HepG2 (cell line): ENCODE data around the gene EHD1. TPM values are rescaled to one million over a fixed set of nuclear protein-coding genes. Genes with fewer than 3 reads are reported as not detected.
A peak's percentile ranks its signal among the peaks of the same experiment; 100 is the strongest.

Source experiments
- ATAC-seq: fragments of 200-7000 bp; cut with Tn5 transposase; 3 replicates; pipeline ENCODE4 v1.9.1; 2020; ENCODE audit warnings: mild to moderate bottlenecking, moderate library complexity
- BruUV-seq: library from RNA; stranded (reverse); fragments of 400-500 nt; replicated peaks from 2 replicates; lab custom pipeline; 2021; lab: Mats Ljungman, UMichigan
- CTCF ChIA-PET: fragments of 300-600 bp; formaldehyde crosslinking; extraction: SDS; loops from one replicate; lab custom pipeline; 2021; ENCODE audit warnings: low total read pairs, inconsistent platforms, low intra/inter-chr PET ratio; lab: Yijun Ruan, JAX
- POLR2A ChIA-PET: fragments of 350-600 bp; sonication (Branson Sonifier 250); formaldehyde crosslinking; loops from one replicate; lab custom pipeline; 2020; ENCODE audit warnings: antibody characterized with exemption, inconsistent platforms; lab: Yijun Ruan, JAX
- DNase-seq: peaks from one replicate; pipeline ENCODE4 v3.0.0-alpha.2; 2015; ENCODE audit warnings: low spot score
- FAIRE-seq: peaks from 3 replicates; lab custom pipeline; 2011; peaks lifted over from hg19 to GRCh38; lab: Jason Lieb, UNC
- H2AFZ ChIP-seq: one replicate; pipeline ENCODE4 v1.6.1; 2011; ENCODE audit warnings: low read length, inconsistent platforms
- H3K27ac ChIP-seq: fragments of 300-600 bp; 3 replicates; pipeline ENCODE4 v1.8.0; 2011; ENCODE audit warnings: mixed run types, mild to moderate bottlenecking, mixed read lengths, low read length, inconsistent platforms; ENCODE audit not compliant: insufficient read depth; ENCODE audit errors: extremely low read length
- H3K27me3 ChIP-seq, 2 experiments: fragments of 200-600 bp in 1 of 2; 2 replicates in 1 of 2; 3 replicates in 1 of 2; pipeline versions ENCODE4 v1.6.0 to v1.8.0; 2011; ENCODE audit warnings: low read length in 2 of 2, mild to moderate bottlenecking in 2 of 2, moderate library complexity in 2 of 2, inconsistent platforms in 1 of 2; ENCODE audit not compliant: insufficient read depth in 2 of 2, control insufficient read depth in 1 of 2
- H3K36me3 ChIP-seq, 2 experiments: fragments of 200-600 bp in 1 of 2; replicated peaks in 1 of 2; 2 replicates in 1 of 2; 3 replicates in 1 of 2; pipeline versions ENCODE4 v1.5.1 to v1.8.0; 2011; ENCODE audit warnings: low read length in 2 of 2, inconsistent platforms in 1 of 2; ENCODE audit not compliant: insufficient read depth in 2 of 2, control insufficient read depth in 1 of 2
- H3K4me1 ChIP-seq: 2 replicates; pipeline ENCODE4 v1.5.1; 2012; ENCODE audit warnings: low read length, inconsistent platforms; ENCODE audit not compliant: insufficient read depth
- H3K4me2 ChIP-seq: 2 replicates; pipeline ENCODE4 v1.6.0; 2011; ENCODE audit warnings: low read depth, low read length, inconsistent platforms
- H3K4me3 ChIP-seq, 3 experiments: fragments of 200-600 bp in 1 of 3; sonication (generic), shearing (Covaris generic) in 1 of 3; replicated peaks in 1 of 3; 2 replicates each; pipeline ENCODE4 v1.5.1; 2011 to 2016; ENCODE audit warnings: low read length in 3 of 3, inconsistent platforms in 2 of 3, low read depth in 2 of 3, mild to moderate bottlenecking in 2 of 3, control low read depth in 1 of 3, mixed read lengths in 1 of 3; ENCODE audit not compliant: insufficient read depth in 1 of 3
- H3K79me2 ChIP-seq: one replicate; pipeline ENCODE4 v1.6.1; 2011; ENCODE audit warnings: low read length, inconsistent platforms; ENCODE audit not compliant: insufficient read depth
- H3K9ac ChIP-seq: 2 replicates; pipeline ENCODE4 v1.6.0; 2011; ENCODE audit warnings: mild to moderate bottlenecking, low read depth, low read length, inconsistent platforms; ENCODE audit not compliant: insufficient read depth
- H3K9me3 ChIP-seq: 2 replicates; pipeline ENCODE4 v1.5.1; 2012; ENCODE audit warnings: mild to moderate bottlenecking, low read length
- H4K20me1 ChIP-seq: 2 replicates; pipeline ENCODE4 v1.6.0; 2011; ENCODE audit warnings: inconsistent platforms, mild to moderate bottlenecking, low read length, moderate library complexity; ENCODE audit not compliant: insufficient read depth
- CBX5 ChIP-seq: sonication (generic); formaldehyde crosslinking; IDR thresholded peaks from 2 replicates; pipeline ENCODE4 v1.4.0; 2020; ENCODE audit warnings: missing genetic modification reagents, borderline replicate concordance
- HNF4A ChIP-seq: sonication (generic); formaldehyde crosslinking; IDR thresholded peaks from 2 replicates; pipeline ENCODE4 v1.4.0; 2020; ENCODE audit warnings: missing genetic modification reagents
- KDM4B ChIP-seq: sonication (generic); formaldehyde crosslinking; IDR thresholded peaks from 2 replicates; pipeline ENCODE4 v1.4.0; 2020; ENCODE audit warnings: missing genetic modification reagents
- ZNF317 ChIP-seq: sonication (generic); formaldehyde crosslinking; IDR thresholded peaks from 2 replicates; pipeline ENCODE4 v1.5.0; 2020; ENCODE audit warnings: mild to moderate bottlenecking, missing genetic modification reagents
- ZNF556 ChIP-seq: sonication (generic); formaldehyde crosslinking; IDR thresholded peaks from 2 replicates; pipeline ENCODE4 v1.4.0; 2020; ENCODE audit warnings: mild to moderate bottlenecking, missing genetic modification reagents, borderline replicate concordance
- ZNF792 ChIP-seq: IDR thresholded peaks from 2 replicates; pipeline ENCODE4 v1.6.1; 2016
- WGBS: methylation state at CpG from one replicate; pipeline ENCODE4 v1.1.6; 2017; ENCODE audit warnings: low lambda C conversion rate; 5-methylcytosine and 5-hydroxymethylcytosine counted together
- in situ Hi-C: cut with HindIII; loops from 2 replicates; pipeline ENCODE4 v1.10.0; 2017; ENCODE audit warnings: low pct_unique_long_range_greater_than_20kb; ENCODE audit not compliant: extremely low pct_ligation_motif_present
- intact Hi-C: fragments of 100-400 bp; cut with micrococcal nuclease; formaldehyde crosslinking; loops from one replicate; pipeline ENCODE4 v1.10.0; 2022; ENCODE audit not compliant: unreplicated experiment
- polyA plus RNA-seq, 8 experiments: library from polyadenylated mRNA; depleted of rRNA in 3 of 8; stranded (reverse) in 7 of 8; unstranded in 1 of 8; fragments of >200 nt; fragmentation: Illumina TruSeq in 4 of 8; extraction: Trizol in 4 of 8; gene quantifications; 2 replicates each; pipeline versions ENCODE4 v1.2.1 to v1.2.3, GENCODE V29; 2011 to 2016; ENCODE audit warnings: low read depth in 4 of 8, missing spikeins in 1 of 8, mixed read lengths in 1 of 8; ENCODE audit not compliant: insufficient read depth in 1 of 8
- total RNA-seq, 5 experiments: library from RNA; depleted of rRNA; stranded (reverse); fragments of >200 nt; fragmentation: Illumina TruSeq; extraction: Trizol; gene quantifications; 2 replicates each; pipeline ENCODE4 v1.2.3, GENCODE V29; 2016; ENCODE audit warnings: low read depth in 1 of 5
- TF ChIP-seq, protein P1 (sequence below), 2 experiments: sonication (generic) in 1 of 2; formaldehyde crosslinking in 1 of 2; IDR thresholded peaks; 2 replicates each; pipeline versions ENCODE4 v1.4.0 to v1.6.1; 2016 to 2020; ENCODE audit warnings: borderline replicate concordance in 1 of 2, low read depth in 1 of 2, mild to moderate bottlenecking in 1 of 2, missing genetic modification reagents in 1 of 2
- TF ChIP-seq, protein P2 (sequence below): sonication (generic); formaldehyde crosslinking; IDR thresholded peaks from 2 replicates; pipeline ENCODE4 v1.5.0; 2020; ENCODE audit warnings: mild to moderate bottlenecking, missing genetic modification reagents
- TF ChIP-seq, protein P3 (sequence below): sonication (generic); formaldehyde crosslinking; IDR thresholded peaks from 2 replicates; pipeline ENCODE4 v1.4.0; 2020; ENCODE audit warnings: missing genetic modification reagents; ENCODE audit errors: not compliant biosample characterization
- TF ChIP-seq, protein P4 (sequence below): sonication (generic); formaldehyde crosslinking; IDR thresholded peaks from 2 replicates; pipeline ENCODE4 v1.9.0; 2021; ENCODE audit warnings: missing genetic modification reagents, borderline replicate concordance

The EHD1 gene
- total and polyA plus RNA-seq, 2 of the 13 experiments (the other 11 are each of a cell fraction or from before 2014, with no cell fraction given): 23.6 to 26.6 TPM

DNA sequence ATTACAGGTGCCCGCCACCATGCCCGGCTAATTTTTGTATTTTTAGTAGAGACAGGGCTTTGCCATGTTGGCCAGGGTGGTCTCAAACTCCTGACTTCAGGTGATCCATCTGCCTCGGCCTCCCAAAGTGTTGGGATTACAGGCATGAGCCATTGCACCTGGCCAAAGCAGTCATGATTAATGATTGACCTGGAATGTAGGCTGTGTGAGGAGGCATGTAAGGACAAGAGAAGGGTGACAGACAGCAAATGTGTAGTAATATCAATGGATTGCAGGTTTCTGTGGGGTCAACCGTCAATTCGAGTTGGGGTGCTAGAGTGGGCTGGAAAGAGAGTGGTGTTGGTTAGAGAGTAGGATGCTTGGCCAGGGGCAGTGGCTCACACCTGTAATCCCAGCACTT is 63.0 kb downstream of the EHD1 start (continued):
- TF ChIP-seq, protein P1, sequence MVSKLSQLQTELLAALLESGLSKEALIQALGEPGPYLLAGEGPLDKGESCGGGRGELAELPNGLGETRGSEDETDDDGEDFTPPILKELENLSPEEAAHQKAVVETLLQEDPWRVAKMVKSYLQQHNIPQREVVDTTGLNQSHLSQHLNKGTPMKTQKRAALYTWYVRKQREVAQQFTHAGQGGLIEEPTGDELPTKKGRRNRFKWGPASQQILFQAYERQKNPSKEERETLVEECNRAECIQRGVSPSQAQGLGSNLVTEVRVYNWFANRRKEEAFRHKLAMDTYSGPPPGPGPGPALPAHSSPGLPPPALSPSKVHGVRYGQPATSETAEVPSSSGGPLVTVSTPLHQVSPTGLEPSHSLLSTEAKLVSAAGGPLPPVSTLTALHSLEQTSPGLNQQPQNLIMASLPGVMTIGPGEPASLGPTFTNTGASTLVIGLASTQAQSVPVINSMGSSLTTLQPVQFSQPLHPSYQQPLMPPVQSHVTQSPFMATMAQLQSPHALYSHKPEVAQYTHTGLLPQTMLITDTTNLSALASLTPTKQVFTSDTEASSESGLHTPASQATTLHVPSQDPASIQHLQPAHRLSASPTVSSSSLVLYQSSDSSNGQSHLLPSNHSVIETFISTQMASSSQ (IDR thresholded peaks at IDR 0.05; ENCODE audit: low read depth): peak; percentile 84
- TF ChIP-seq, protein P1 (CRISPR knock-in tag; IDR thresholded peaks at IDR 0.05; ENCODE audit: borderline replicate concordance): peak; percentile 84
- TF ChIP-seq, all 625 proteins: peak for 12; not testable (repeated sequence) for 613

DNA sequence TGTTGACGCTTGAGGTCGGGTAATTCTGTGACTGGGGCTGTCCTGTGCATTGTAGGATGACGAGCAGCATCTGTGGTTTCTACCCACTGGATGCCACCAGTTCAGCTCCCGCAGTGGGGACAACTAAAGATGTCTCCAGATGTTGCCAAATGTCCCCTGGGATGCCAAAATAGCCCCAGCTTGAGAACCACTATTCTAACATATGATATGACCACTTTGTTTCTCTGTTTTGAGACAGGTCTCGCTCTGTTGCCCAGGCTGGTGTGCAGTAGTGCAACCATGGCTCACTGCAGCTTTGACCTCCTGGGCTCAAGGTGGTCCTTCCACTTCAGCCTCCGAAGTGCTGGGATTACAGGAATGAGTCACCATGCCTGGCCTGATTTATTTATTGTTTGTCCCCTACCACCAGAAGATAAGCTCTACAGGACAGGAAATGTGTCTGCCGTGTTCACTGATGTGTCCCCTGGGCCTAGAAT is 63.7 kb downstream of the EHD1 start:
- no peak overlapping the region for H3K27ac ChIP-seq
- ATAC-seq: no peak
- no peaks in the 10 kb centered on the region for H3K79me2 ChIP-seq
- no peak overlapping the region for H3K4me3 ChIP-seq
- DNase-seq: peak; percentile 24
- intact Hi-C loops (no loop called here), in situ Hi-C loops (no loop called here)
- no peaks in the 10 kb centered on the region for H3K36me3 ChIP-seq
- no peaks in the 10 kb centered on the region for H3K27me3 ChIP-seq
- H3K4me1 ChIP-seq: peaks cover 34% of the 10 kb centered on the region
- BruUV-seq: no TSS peak
- peak overlapping the region; percentile 61; the same call in 1 of the 2 replicates for H3K4me2 ChIP-seq
- ChIA-PET POLR2A (interaction anchor here (1.1 kb wide), 1 partner anchor 58 kb away, joined by 3 read pairs; no protein-coding TSS in a partner anchor), CTCF (no interaction called here)
- H3K9me3 ChIP-seq: no peaks in the 10 kb centered on the region
- no peak overlapping the region for H3K9ac ChIP-seq
- no peak for FAIRE-seq
- no peaks in the 10 kb centered on the region for H4K20me1 ChIP-seq
- H2AFZ ChIP-seq: no peak overlapping the region
- WGBS: 46% methylated on average over 7 of the region's 7 CpGs
- TF ChIP-seq, protein P2, sequence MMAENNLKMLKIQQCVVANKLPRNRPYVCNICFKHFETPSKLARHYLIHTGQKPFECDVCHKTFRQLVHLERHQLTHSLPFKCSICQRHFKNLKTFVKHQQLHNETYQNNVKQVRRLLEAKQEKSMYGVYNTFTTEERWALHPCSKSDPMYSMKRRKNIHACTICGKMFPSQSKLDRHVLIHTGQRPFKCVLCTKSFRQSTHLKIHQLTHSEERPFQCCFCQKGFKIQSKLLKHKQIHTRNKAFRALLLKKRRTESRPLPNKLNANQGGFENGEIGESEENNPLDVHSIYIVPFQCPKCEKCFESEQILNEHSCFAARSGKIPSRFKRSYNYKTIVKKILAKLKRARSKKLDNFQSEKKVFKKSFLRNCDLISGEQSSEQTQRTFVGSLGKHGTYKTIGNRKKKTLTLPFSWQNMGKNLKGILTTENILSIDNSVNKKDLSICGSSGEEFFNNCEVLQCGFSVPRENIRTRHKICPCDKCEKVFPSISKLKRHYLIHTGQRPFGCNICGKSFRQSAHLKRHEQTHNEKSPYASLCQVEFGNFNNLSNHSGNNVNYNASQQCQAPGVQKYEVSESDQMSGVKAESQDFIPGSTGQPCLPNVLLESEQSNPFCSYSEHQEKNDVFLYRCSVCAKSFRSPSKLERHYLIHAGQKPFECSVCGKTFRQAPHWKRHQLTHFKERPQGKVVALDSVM (CRISPR knock-in tag): 0 out of 2 replicates have a peak, but pooled peaks have one; percentile 30
- TF ChIP-seq ZNF792 (CRISPR knock-in tag) (no peak), CBX5 (CRISPR knock-in tag) (no peak), ZNF317 (CRISPR knock-in tag) (no peak), HNF4A (CRISPR knock-in tag) (no peak), KDM4B (CRISPR knock-in tag) (no peak), ZNF556 (CRISPR knock-in tag) (no peak)
- TF ChIP-seq, protein P3, sequence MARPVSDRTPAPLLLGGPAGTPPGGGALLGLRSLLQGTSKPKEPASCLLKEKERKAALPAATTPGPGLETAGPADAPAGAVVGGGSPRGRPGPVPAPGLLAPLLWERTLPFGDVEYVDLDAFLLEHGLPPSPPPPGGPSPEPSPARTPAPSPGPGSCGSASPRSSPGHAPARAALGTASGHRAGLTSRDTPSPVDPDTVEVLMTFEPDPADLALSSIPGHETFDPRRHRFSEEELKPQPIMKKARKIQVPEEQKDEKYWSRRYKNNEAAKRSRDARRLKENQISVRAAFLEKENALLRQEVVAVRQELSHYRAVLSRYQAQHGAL (CRISPR knock-in tag): no peak
- TF ChIP-seq, protein P4, sequence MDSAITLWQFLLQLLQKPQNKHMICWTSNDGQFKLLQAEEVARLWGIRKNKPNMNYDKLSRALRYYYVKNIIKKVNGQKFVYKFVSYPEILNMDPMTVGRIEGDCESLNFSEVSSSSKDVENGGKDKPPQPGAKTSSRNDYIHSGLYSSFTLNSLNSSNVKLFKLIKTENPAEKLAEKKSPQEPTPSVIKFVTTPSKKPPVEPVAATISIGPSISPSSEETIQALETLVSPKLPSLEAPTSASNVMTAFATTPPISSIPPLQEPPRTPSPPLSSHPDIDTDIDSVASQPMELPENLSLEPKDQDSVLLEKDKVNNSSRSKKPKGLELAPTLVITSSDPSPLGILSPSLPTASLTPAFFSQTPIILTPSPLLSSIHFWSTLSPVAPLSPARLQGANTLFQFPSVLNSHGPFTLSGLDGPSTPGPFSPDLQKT: no peak
